Measurements from ENCODE around the gene RTN4. TPM values are rescaled to one million over a fixed set of nuclear protein-coding genes. Genes with fewer than 3 reads are reported as not detected.

The RTN4 gene
- total and polyA plus RNA-seq, 2 donors from 2014 or later: 296 to 329 TPM

DNA sequence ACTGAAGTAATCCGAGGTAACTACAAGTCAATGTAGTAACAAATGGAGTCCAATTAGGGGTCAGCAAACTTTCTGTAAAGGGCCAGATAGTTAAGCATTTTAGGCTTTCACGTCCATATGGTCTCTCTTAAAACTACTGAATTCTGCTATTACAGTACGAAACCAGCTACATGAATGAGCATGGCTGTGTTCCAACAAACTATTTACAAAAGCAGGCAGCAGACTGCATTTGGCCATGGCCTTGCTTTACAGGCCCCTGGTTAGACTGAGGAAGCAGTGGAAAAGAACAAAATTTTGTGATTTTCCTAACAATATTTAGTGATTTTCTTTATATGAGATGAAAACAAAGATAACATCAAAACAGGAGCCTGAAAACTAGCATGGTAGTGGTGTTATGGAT lies 64.0 kb downstream of the RTN4 start:
- FAIRE-seq: no peak
- intact Hi-C loops (cut with DNase I): no loop called here
- TF ChIP-seq, protein P1, sequence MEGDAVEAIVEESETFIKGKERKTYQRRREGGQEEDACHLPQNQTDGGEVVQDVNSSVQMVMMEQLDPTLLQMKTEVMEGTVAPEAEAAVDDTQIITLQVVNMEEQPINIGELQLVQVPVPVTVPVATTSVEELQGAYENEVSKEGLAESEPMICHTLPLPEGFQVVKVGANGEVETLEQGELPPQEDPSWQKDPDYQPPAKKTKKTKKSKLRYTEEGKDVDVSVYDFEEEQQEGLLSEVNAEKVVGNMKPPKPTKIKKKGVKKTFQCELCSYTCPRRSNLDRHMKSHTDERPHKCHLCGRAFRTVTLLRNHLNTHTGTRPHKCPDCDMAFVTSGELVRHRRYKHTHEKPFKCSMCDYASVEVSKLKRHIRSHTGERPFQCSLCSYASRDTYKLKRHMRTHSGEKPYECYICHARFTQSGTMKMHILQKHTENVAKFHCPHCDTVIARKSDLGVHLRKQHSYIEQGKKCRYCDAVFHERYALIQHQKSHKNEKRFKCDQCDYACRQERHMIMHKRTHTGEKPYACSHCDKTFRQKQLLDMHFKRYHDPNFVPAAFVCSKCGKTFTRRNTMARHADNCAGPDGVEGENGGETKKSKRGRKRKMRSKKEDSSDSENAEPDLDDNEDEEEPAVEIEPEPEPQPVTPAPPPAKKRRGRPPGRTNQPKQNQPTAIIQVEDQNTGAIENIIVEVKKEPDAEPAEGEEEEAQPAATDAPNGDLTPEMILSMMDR (IDR thresholded peaks at IDR 0.05; ENCODE audit: borderline replicate concordance, extremely low read depth, insufficient read depth): no peak
- peaks cover 0 to 10% (median 4%) of the 10 kb centered on the region in 3 donors for H3K4me1 ChIP-seq (ENCODE audit: control insufficient read depth in 2 of 3, insufficient read depth in 2 of 3, low read depth in 1 of 3, low read length in 3 of 3)
- H3K4me3 ChIP-seq (ENCODE audit: low read length in 3 of 3): no peak overlapping the region
- no peaks in the 10 kb centered on the region for H3K9me3 ChIP-seq (ENCODE audit: control insufficient read depth in 2 of 3, insufficient read depth in 1 of 3, low read length in 3 of 3)
- no peak overlapping the region for H3K27ac ChIP-seq (ENCODE audit: low read depth in 2 of 2, low read length in 2 of 2)
- DNase-seq: peak in 1 of 5 donors; percentile 35
- no peak overlapping the region for H3K9ac ChIP-seq (ENCODE audit: low read length in 3 of 3)
- H3K27me3 ChIP-seq (ENCODE audit: control insufficient read depth, insufficient read depth, low read length): no peaks in the 10 kb centered on the region
- peaks cover 2 to 14% (median 7%) of the 10 kb centered on the region in 3 donors for H3K36me3 ChIP-seq (ENCODE audit: control insufficient read depth in 2 of 3, insufficient read depth in 3 of 3, low read length in 3 of 3)

DNA sequence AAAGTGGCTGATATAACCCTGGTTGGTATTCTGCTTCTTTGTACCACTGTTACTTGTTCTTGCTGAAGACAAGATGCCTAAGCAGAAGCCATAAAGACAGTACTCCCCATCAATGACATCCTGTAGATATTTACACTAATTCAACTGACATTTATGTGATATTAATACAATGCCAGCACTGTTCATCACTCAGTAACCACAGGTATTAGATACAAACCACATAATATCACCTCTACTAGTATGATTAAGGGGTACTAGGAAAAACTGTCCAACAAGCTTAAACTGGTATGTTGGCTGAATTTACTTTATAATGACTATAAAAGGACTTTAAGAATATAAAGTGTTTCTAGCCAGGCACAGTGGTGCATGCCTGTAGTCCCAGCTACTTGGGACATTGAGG lies 65.8 kb downstream of the RTN4 start:
- DNase-seq (no peak), FAIRE-seq (no peak)
- Histone ChIP-seq H3K4me3 (ENCODE audit: low read length in 3 of 3) (no peak overlapping the region), H3K4me1 (ENCODE audit: control insufficient read depth in 2 of 3, insufficient read depth in 2 of 3, low read depth in 1 of 3, low read length in 3 of 3) (peaks cover 0 to 7% (median 4%) of the 10 kb centered on the region in 3 donors), H3K36me3 (ENCODE audit: control insufficient read depth in 2 of 3, insufficient read depth in 3 of 3, low read length in 3 of 3) (peaks cover 2 to 14% (median 7%) of the 10 kb centered on the region in 3 donors), H3K9ac (ENCODE audit: low read length in 3 of 3) (no peak overlapping the region), H3K27me3 (ENCODE audit: control insufficient read depth, insufficient read depth, low read length) (no peaks in the 10 kb centered on the region), H3K9me3 (ENCODE audit: control insufficient read depth in 2 of 3, insufficient read depth in 1 of 3, low read length in 3 of 3) (no peaks in the 10 kb centered on the region), H3K27ac (ENCODE audit: low read depth in 2 of 2, low read length in 2 of 2) (no peak overlapping the region)
- intact Hi-C loops (cut with DNase I): no loop called here
- TF ChIP-seq, protein P1 (IDR thresholded peaks at IDR 0.05; ENCODE audit: borderline replicate concordance, extremely low read depth, insufficient read depth): no peak

DNA sequence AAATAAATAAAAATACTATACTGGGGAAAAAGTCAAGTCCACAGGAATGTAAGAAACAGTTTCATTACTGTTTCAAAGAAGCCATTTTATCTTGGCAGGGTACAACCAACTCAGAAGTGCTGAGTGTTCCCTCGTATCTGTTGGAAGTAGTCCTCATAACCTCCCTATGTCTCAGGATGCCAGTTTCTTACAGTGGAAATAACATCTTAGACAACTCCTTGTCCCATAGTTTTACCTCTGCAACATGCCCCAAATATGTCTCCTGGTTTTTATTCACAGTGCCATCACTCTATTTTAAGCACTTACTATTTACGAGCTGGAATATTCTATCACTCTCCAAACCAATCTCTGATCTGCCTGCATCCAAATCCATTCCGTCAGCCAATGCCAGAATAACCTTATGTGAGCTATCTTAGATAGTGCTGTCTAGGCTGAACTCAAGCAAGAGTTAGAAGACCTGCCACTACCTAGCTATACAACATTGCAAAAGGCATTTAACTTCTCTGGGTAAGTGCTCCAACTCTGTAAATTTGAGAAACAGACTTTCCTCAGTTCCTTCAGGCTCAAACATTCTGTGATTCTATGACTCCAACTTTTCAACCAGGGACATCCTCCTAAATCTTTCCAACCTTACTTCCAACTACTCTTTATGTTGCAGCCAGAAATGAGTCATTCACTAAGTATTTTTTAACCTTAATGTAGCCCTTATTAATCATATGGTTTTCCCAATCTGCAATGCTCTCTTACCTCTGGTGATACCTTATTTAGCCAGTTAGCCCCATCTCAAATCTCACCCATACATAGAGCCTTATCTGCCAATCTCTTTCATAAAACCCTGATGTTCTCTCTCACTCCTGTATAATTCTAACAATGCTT lies 66.7 kb downstream of the RTN4 start:
- Histone ChIP-seq H3K4me3 (ENCODE audit: low read length in 3 of 3) (no peak overlapping the region), H3K9me3 (ENCODE audit: control insufficient read depth in 2 of 3, insufficient read depth in 1 of 3, low read length in 3 of 3) (no peaks in the 10 kb centered on the region), H3K9ac (ENCODE audit: low read length in 3 of 3) (no peak overlapping the region), H3K4me1 (ENCODE audit: control insufficient read depth in 2 of 3, insufficient read depth in 2 of 3, low read depth in 1 of 3, low read length in 3 of 3) (peaks cover 0 to 7% (median 4%) of the 10 kb centered on the region in 3 donors), H3K27me3 (ENCODE audit: control insufficient read depth, insufficient read depth, low read length) (no peaks in the 10 kb centered on the region), H3K27ac (ENCODE audit: low read depth in 2 of 2, low read length in 2 of 2) (peak overlapping the region in 1 of 2 donors; percentile 55), H3K36me3 (ENCODE audit: control insufficient read depth in 2 of 3, insufficient read depth in 3 of 3, low read length in 3 of 3) (peaks cover 2 to 14% (median 7%) of the 10 kb centered on the region in 3 donors)
- DNase-seq (no peak), FAIRE-seq (no peak)
- TF ChIP-seq, protein P1 (IDR thresholded peaks at IDR 0.05; ENCODE audit: borderline replicate concordance, extremely low read depth, insufficient read depth): no peak
- intact Hi-C loops (cut with DNase I): no loop called here
